ENCODE data around the gene CLEC2A.
A peak's percentile ranks its signal among the peaks of the same experiment; 100 is the strongest.

CLEC2A gene

GRCh38 chr12:9935026-9935425 is 2.9 kb upstream of the CLEC2A start:
- TF ChIP-seq CTCF (IDR thresholded peaks at IDR 0.05; ENCODE audit: low read depth, low read length) = no peak
- no peak for DNase-seq (ENCODE audit: low read depth in 2 of 2)
- H3K4me3 ChIP-seq (replicated peaks in 1 of 2; ENCODE audit: low read depth in 2 of 2, low read length in 2 of 2) = no peak overlapping the region

- no peak for TF ChIP-seq CTCF (IDR thresholded peaks at IDR 0.05; ENCODE audit: low read depth, low read length)
- no peak for DNase-seq (ENCODE audit: low read depth in 2 of 2)
Measured at GRCh38 chr12:9933958-9934357, 1.8 kb upstream of the CLEC2A start.

GRCh38 chr12:9931245-9931644 is 925 bp downstream of the CLEC2A start:
- TF ChIP-seq CTCF (IDR thresholded peaks at IDR 0.05; ENCODE audit: low read depth, low read length) = no peak

More at GRCh38 chr12:9933958-9934357, 1.8 kb upstream of the CLEC2A start:
- no peak overlapping the region for H3K4me3 ChIP-seq (replicated peaks in 1 of 2; ENCODE audit: low read depth in 2 of 2, low read length in 2 of 2)

GRCh38 chr12:9928607-9929006 is 3.6 kb downstream of the CLEC2A start:
- no peak for DNase-seq (ENCODE audit: low read depth in 2 of 2)
- no peak for TF ChIP-seq CTCF (IDR thresholded peaks at IDR 0.05; ENCODE audit: low read depth, low read length)
- no peak overlapping the region for H3K4me3 ChIP-seq (replicated peaks in 1 of 2; ENCODE audit: low read depth in 2 of 2, low read length in 2 of 2)

More at GRCh38 chr12:9931245-9931644, 925 bp downstream of the CLEC2A start:
- no peak overlapping the region for H3K4me3 ChIP-seq (replicated peaks in 1 of 2; ENCODE audit: low read depth in 2 of 2, low read length in 2 of 2)
- no peak for DNase-seq (ENCODE audit: low read depth in 2 of 2)

GRCh38 chr12:9926876-9927275 is 5.3 kb downstream of the CLEC2A start:
- no peak for TF ChIP-seq CTCF (IDR thresholded peaks at IDR 0.05; ENCODE audit: low read depth, low read length)
- no peak overlapping the region for H3K4me3 ChIP-seq (replicated peaks in 1 of 2; ENCODE audit: low read depth in 2 of 2, low read length in 2 of 2)
- no peak for DNase-seq (ENCODE audit: low read depth in 2 of 2)

GRCh38 chr12:9925705-9926393 is 6.3 kb downstream of the CLEC2A start:
- no peak overlapping the region for H3K4me3 ChIP-seq (replicated peaks in 1 of 2; ENCODE audit: low read depth in 2 of 2, low read length in 2 of 2)
- peak; percentile 37 for TF ChIP-seq CTCF (IDR thresholded peaks at IDR 0.05; ENCODE audit: low read depth, low read length)
- DNase-seq (ENCODE audit: low read depth in 2 of 2) = peak; percentile 62 to 68

GRCh38 chr12:9922429-9922828 is 9.7 kb downstream of the CLEC2A start:
- no peak for DNase-seq (ENCODE audit: low read depth in 2 of 2)
- TF ChIP-seq CTCF (IDR thresholded peaks at IDR 0.05; ENCODE audit: low read depth, low read length) = no peak
- H3K4me3 ChIP-seq (replicated peaks in 1 of 2; ENCODE audit: low read depth in 2 of 2, low read length in 2 of 2) = no peak overlapping the region
